ENCODE measurements around the gene CELA2B. TPM values are rescaled to one million over a fixed set of nuclear protein-coding genes. Genes with fewer than 3 reads are reported as not detected.

Gene CELA2B
- total and polyA plus RNA-seq, 2 of the 8 experiments (the other 6 are each of a cell fraction or from before 2014, with no cell fraction given): not detected

DNA sequence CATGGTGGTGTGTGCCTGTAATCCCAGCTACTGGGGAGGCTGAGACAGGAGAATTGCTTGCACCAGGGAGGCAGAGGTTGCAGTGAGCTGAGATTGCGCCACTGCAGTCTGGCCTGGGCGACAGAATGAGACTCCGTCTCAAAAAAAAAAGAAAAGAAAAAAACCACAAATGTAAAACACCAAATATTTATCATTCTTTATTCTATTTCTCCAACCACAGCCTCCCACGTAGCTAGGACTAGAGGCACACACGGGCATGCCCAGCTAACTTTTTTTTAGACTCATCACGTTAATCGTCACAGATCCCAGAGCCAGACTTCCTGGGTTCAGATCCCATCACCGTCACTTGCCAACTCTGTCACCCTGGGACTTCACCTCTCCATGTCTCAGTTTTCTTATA, 64.3 kb downstream of the CELA2B start (continued):
- TF ChIP-seq CHD2 (IDR thresholded peaks at IDR 0.05; ENCODE audit: low read length) (no peak), EZH2 (IDR thresholded peaks at IDR 0.05; ENCODE audit: low read depth, low read length, severe bottlenecking) (no peak), EGR1 (IDR thresholded peaks at IDR 0.05; ENCODE audit: borderline replicate concordance, low read depth, low read length) (no peak), KDM5A (IDR thresholded peaks at IDR 0.05; ENCODE audit: low read length) (no peak)

Other genes starting within 250 kb of the CELA2B start
- gene FHAD1, start 228.9 kb upstream of the CELA2B start, total RNA-seq (2021; fragmentation: NEBNext Ultra II Directional; extraction: Animal tissue kit (Norgen Biotek cat#: 25700)): 0.69 and 1.5 TPM in 2 replicates
- 0.39 TPM in 2 replicates for gene FHAD1, start 228.9 kb upstream of the CELA2B start, polyA plus RNA-seq (2011; rRNA removed)
- gene EFHD2, start 66.2 kb upstream of the CELA2B start, total RNA-seq (2021; fragmentation: NEBNext Ultra II Directional; extraction: Animal tissue kit (Norgen Biotek cat#: 25700)): 23.5 and 25.1 TPM in 2 replicates
- gene EFHD2, start 66.2 kb upstream of the CELA2B start, polyA plus RNA-seq (2011; rRNA removed): 24.4 and 30.8 TPM in 2 replicates
- 0.09 TPM in 1 of 2 replicates, not detected in the other for gene CTRC, start 37.7 kb upstream of the CELA2B start, total RNA-seq (2021; fragmentation: NEBNext Ultra II Directional; extraction: Animal tissue kit (Norgen Biotek cat#: 25700))
- gene CTRC, start 37.7 kb upstream of the CELA2B start, polyA plus RNA-seq (2011; rRNA removed): not detected in 2 replicates
- gene CELA2A, start 19.4 kb upstream of the CELA2B start, total RNA-seq (2021; fragmentation: NEBNext Ultra II Directional; extraction: Animal tissue kit (Norgen Biotek cat#: 25700)): not detected in 2 replicates
- not detected in 2 replicates for gene CELA2A, start 19.4 kb upstream of the CELA2B start, polyA plus RNA-seq (2011; rRNA removed)
- gene CASP9, start 48.1 kb downstream of the CELA2B start, total RNA-seq (2021; fragmentation: NEBNext Ultra II Directional; extraction: Animal tissue kit (Norgen Biotek cat#: 25700)): 14.8 and 15.2 TPM in 2 replicates
- 32.2 and 36.3 TPM in 2 replicates for gene CASP9, start 48.1 kb downstream of the CELA2B start, polyA plus RNA-seq (2011; rRNA removed)
- gene DNAJC16, start 50.7 kb downstream of the CELA2B start, total RNA-seq (2021; fragmentation: NEBNext Ultra II Directional; extraction: Animal tissue kit (Norgen Biotek cat#: 25700)): 20.6 and 23.3 TPM in 2 replicates
- gene DNAJC16, start 50.7 kb downstream of the CELA2B start, polyA plus RNA-seq (2011; rRNA removed): 4.8 and 7.9 TPM in 2 replicates
- gene AGMAT, start 108.9 kb downstream of the CELA2B start, total RNA-seq (2021; fragmentation: NEBNext Ultra II Directional; extraction: Animal tissue kit (Norgen Biotek cat#: 25700)): 5.7 and 5.8 TPM in 2 replicates
- gene AGMAT, start 108.9 kb downstream of the CELA2B start, polyA plus RNA-seq (2011; rRNA removed): 3.7 and 4.5 TPM in 2 replicates
- 38.3 and 39.3 TPM in 2 replicates for gene DDI2, start 141.4 kb downstream of the CELA2B start, total RNA-seq (2021; fragmentation: NEBNext Ultra II Directional; extraction: Animal tissue kit (Norgen Biotek cat#: 25700))
- 7.7 and 11.8 TPM in 2 replicates for gene DDI2, start 141.4 kb downstream of the CELA2B start, polyA plus RNA-seq (2011; rRNA removed)
- 47.6 and 47.9 TPM in 2 replicates for gene PLEKHM2, start 208.2 kb downstream of the CELA2B start, total RNA-seq (2021; fragmentation: NEBNext Ultra II Directional; extraction: Animal tissue kit (Norgen Biotek cat#: 25700))
- gene PLEKHM2, start 208.2 kb downstream of the CELA2B start, polyA plus RNA-seq (2011; rRNA removed): 38.3 and 52.7 TPM in 2 replicates

Data from H1 (cell line).